PFSK-1 (cell line): ENCODE measurements around the gene RGS3.

Source experiments
- POLR2AphosphoS5 ChIP-seq: IDR thresholded peaks from 2 replicates; pipeline ENCODE4 v1.6.1; 2012; ENCODE audit warnings: low read depth, mild to moderate bottlenecking, control low read depth, low read length, moderate library complexity
- REST ChIP-seq, 2 experiments: IDR thresholded peaks; 2 replicates each; pipeline versions ENCODE4 v1.6.1 to v1.8.0; 2011 to 2012; ENCODE audit warnings: low read depth in 2 of 2, low read length in 2 of 2, control low read depth in 1 of 2, inconsistent platforms in 1 of 2, mild to moderate bottlenecking in 1 of 2, moderate library complexity in 1 of 2; ENCODE audit not compliant: insufficient read depth in 1 of 2
- SIN3A ChIP-seq: IDR thresholded peaks from 2 replicates; pipeline ENCODE4 v1.6.1; 2012; ENCODE audit warnings: mild to moderate bottlenecking, low read length, moderate library complexity, borderline replicate concordance; ENCODE audit not compliant: insufficient read depth
- TAF1 ChIP-seq: IDR thresholded peaks from 2 replicates; pipeline ENCODE4 v1.6.1; 2012; ENCODE audit warnings: low read length, control low read depth, borderline replicate concordance; ENCODE audit not compliant: insufficient read depth

DNA sequence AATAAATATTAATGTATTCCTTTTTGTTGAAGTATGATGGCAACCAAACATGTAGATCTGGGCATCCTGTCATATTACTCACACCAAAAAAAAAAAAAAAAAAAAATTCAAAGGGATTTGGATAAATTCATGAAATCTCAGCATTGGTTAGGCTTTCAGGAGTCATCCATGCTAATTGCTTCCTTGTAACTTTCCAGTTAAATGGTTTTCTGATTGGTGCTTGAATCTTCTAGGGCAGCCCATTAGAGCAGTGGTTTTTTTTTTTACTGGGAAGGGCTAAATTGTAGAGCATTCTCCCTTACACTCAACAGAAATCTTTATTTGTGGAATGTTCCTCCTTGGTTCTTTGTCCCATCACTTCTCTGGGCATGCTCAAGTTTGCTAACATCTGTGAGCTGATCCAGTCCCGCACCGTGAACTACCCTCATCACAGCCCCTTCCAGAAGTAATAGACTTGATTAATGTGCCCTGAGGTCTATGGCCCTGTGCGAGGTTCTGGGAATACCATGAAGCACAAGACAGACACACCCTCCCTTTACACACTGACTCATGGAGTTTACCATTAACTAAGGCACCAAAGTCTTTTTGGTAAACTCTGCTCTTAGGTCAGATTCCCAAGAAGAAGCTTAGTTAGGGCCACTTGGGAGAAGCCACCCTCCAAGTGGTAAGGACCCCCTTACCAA, 56.0 kb downstream of the RGS3 start:
- TF ChIP-seq REST (IDR thresholded peaks at IDR 0.05; ENCODE audit: insufficient read depth in 1 of 2, low read depth in 2 of 2, low read length in 2 of 2): no peak
- no peak for TF ChIP-seq TAF1
- no peak for TF ChIP-seq POLR2AphosphoS5
- TF ChIP-seq SIN3A: no peak
